Fibroblast of lung (primary cell): ENCODE results near the gene SIGMAR1. TPM values are rescaled to one million over a fixed set of nuclear protein-coding genes. Genes with fewer than 3 reads are reported as not detected.

Source experiments
- DNase-seq, 2 donors: peaks; one replicate each; pipeline versions ENCODE4 v3.0.0 to v3.0.0-alpha.2; 2010; ENCODE audit warnings: low read depth in 2 of 2
- H2AFZ ChIP-seq: 2 replicates; pipeline ENCODE4 v1.5.1; 2012; ENCODE audit warnings: low read length, control low read depth, inconsistent platforms
- H3K27ac ChIP-seq: 2 replicates; pipeline ENCODE4 v1.5.1; 2011; ENCODE audit warnings: low read length, control low read depth; ENCODE audit not compliant: insufficient read depth
- H3K27me3 ChIP-seq: 2 replicates; pipeline ENCODE4 v1.5.1; 2011; ENCODE audit warnings: mild to moderate bottlenecking, low read length; ENCODE audit not compliant: control insufficient read depth, insufficient read depth
- H3K36me3 ChIP-seq: 2 replicates; pipeline ENCODE4 v1.5.1; 2011; ENCODE audit warnings: low read length; ENCODE audit not compliant: control insufficient read depth, insufficient read depth
- H3K4me1 ChIP-seq: 2 replicates; pipeline ENCODE4 v1.5.1; 2011; ENCODE audit warnings: low read length; ENCODE audit not compliant: control insufficient read depth, insufficient read depth; ENCODE audit errors: extremely low read depth
- H3K4me2 ChIP-seq: 2 replicates; pipeline ENCODE4 v1.5.1; 2011; ENCODE audit warnings: low read length, control low read depth; ENCODE audit not compliant: insufficient read depth; ENCODE audit errors: extremely low read depth
- H3K4me3 ChIP-seq, 4 experiments: fragments of 200-600 bp in 1 of 4; sonication (generic) in 1 of 4; replicated peaks in 1 of 4; 2 replicates each; pipeline ENCODE4 v1.5.1; 2011 to 2016; ENCODE audit warnings: low read length in 4 of 4, low read depth in 3 of 4, mild to moderate bottlenecking in 3 of 4, control low read depth in 2 of 4, inconsistent platforms in 1 of 4, mixed read lengths in 1 of 4; ENCODE audit not compliant: insufficient read depth in 1 of 4; ENCODE audit errors: control extremely low read depth in 1 of 4
- H3K79me2 ChIP-seq: 2 replicates; pipeline ENCODE4 v1.5.1; 2012; ENCODE audit warnings: mild to moderate bottlenecking, low read length, inconsistent platforms; ENCODE audit not compliant: control insufficient read depth, insufficient read depth
- H3K9ac ChIP-seq: 2 replicates; pipeline ENCODE4 v1.5.1; 2011; ENCODE audit warnings: mild to moderate bottlenecking, low read length, control low read depth; ENCODE audit not compliant: insufficient read depth
- H3K9me3 ChIP-seq: 2 replicates; pipeline ENCODE4 v1.5.1; 2012; ENCODE audit warnings: low read depth, low read length; ENCODE audit not compliant: control insufficient read depth, insufficient read depth
- H4K20me1 ChIP-seq: 2 replicates; pipeline ENCODE4 v1.5.1; 2011; ENCODE audit warnings: low read length; ENCODE audit not compliant: control insufficient read depth, insufficient read depth; ENCODE audit errors: extremely low read depth
- CTCF ChIP-seq, 2 donors: IDR thresholded peaks in 1 of 2; conservative IDR thresholded peaks in 1 of 2; 1 replicate in 1 of 2; 2 replicates in 1 of 2; pipeline ENCODE4 v1.5.1; 2011 to 2012; ENCODE audit warnings: low read length in 2 of 2, control low read depth in 1 of 2, inconsistent platforms in 1 of 2, low read depth in 1 of 2, mild to moderate bottlenecking in 1 of 2
- EZH2 ChIP-seq: IDR thresholded peaks from 2 replicates; pipeline ENCODE4 v1.5.1; 2012; ENCODE audit warnings: low read length, control low read depth, mild to moderate bottlenecking; ENCODE audit errors: missing control alignments
- polyA plus RNA-seq, 2 donors: library from polyadenylated mRNA; depleted of rRNA in 1 of 2; stranded (reverse) in 1 of 2; unstranded in 1 of 2; fragments of >200 nt; gene quantifications; 2 replicates each; pipeline ENCODE4 v1.2.1, GENCODE V29; 2011 to 2012; ENCODE audit warnings: missing spikeins in 1 of 2
- total RNA-seq: library from RNA; depleted of rRNA; stranded (reverse); fragments of >200 nt; gene quantifications from 2 replicates; pipeline ENCODE4 v1.2.1, GENCODE V29; 2014

The SIGMAR1 gene
- total and polyA plus RNA-seq, 2 donors (not counting 1 experiment from before 2014, with no cell fraction given): 52.5 to 61.2 TPM

- no peak overlapping the region for H3K4me2 ChIP-seq
- no peaks in the 10 kb centered on the region for H3K79me2 ChIP-seq
- no peak overlapping the region for H3K27ac ChIP-seq
- H2AFZ ChIP-seq: no peak overlapping the region
- H3K4me3 ChIP-seq: no peak overlapping the region
- no peaks in the 10 kb centered on the region for H3K9me3 ChIP-seq
- no peaks in the 10 kb centered on the region for H3K36me3 ChIP-seq
- no peak for DNase-seq
- TF ChIP-seq EZH2: no peak
- TF ChIP-seq CTCF (conservative IDR thresholded peaks at IDR 0.05 in 1 of 2, IDR thresholded peaks at IDR 0.05 in 1 of 2; ENCODE audit: low read depth in 1 of 2, low read length in 2 of 2): no peak
- no peak overlapping the region for H3K9ac ChIP-seq
- no peaks in the 10 kb centered on the region for H4K20me1 ChIP-seq
- H3K27me3 ChIP-seq: no peaks in the 10 kb centered on the region
- no peaks in the 10 kb centered on the region for H3K4me1 ChIP-seq
These were observed 48.0 kb upstream of the SIGMAR1 start for GRCh38 chr9:34685591-34685990.

- no peaks in the 10 kb centered on the region for H3K36me3 ChIP-seq
- H3K9ac ChIP-seq: no peak overlapping the region
- H2AFZ ChIP-seq: no peak overlapping the region
- no peaks in the 10 kb centered on the region for H3K9me3 ChIP-seq
- no peak overlapping the region for H3K27ac ChIP-seq
- no peak overlapping the region for H3K4me2 ChIP-seq
- H3K4me1 ChIP-seq: no peaks in the 10 kb centered on the region
- no peak overlapping the region for H3K4me3 ChIP-seq
- no peaks in the 10 kb centered on the region for H3K27me3 ChIP-seq
- no peak for TF ChIP-seq CTCF (conservative IDR thresholded peaks at IDR 0.05 in 1 of 2, IDR thresholded peaks at IDR 0.05 in 1 of 2; ENCODE audit: low read depth in 1 of 2, low read length in 2 of 2)
- no peak for TF ChIP-seq EZH2
- no peaks in the 10 kb centered on the region for H4K20me1 ChIP-seq
- DNase-seq: no peak
- H3K79me2 ChIP-seq: no peaks in the 10 kb centered on the region
These were observed 47.2 kb upstream of the SIGMAR1 start for GRCh38 chr9:34684816-34685215.

- Histone ChIP-seq H3K4me1 (no peaks in the 10 kb centered on the region), H3K79me2 (no peaks in the 10 kb centered on the region), H3K4me2 (no peak overlapping the region), H3K27me3 (no peaks in the 10 kb centered on the region), H2AFZ (no peak overlapping the region), H3K27ac (no peak overlapping the region), H3K9me3 (no peaks in the 10 kb centered on the region), H4K20me1 (no peaks in the 10 kb centered on the region), H3K36me3 (no peaks in the 10 kb centered on the region), H3K9ac (no peak overlapping the region), H3K4me3 (no peak overlapping the region)
- TF ChIP-seq EZH2 (no peak), CTCF (conservative IDR thresholded peaks at IDR 0.05 in 1 of 2, IDR thresholded peaks at IDR 0.05 in 1 of 2; ENCODE audit: low read depth in 1 of 2, low read length in 2 of 2) (no peak)
- no peak for DNase-seq
These were observed 46.6 kb upstream of the SIGMAR1 start for GRCh38 chr9:34684145-34684544.
